B cell (primary cell): ENCODE measurements around the gene APOB.

ENCODE experiments used
- EZH2 ChIP-seq: IDR thresholded peaks from 2 replicates; pipeline ENCODE4 v1.6.1; 2012; ENCODE audit warnings: borderline replicate concordance, low read depth, mild to moderate bottlenecking, moderate library complexity, low read length; ENCODE audit not compliant: insufficient read depth, poor library complexity, severe bottlenecking
- TF ChIP-seq, protein P1 (sequence below): fragments of 200-600 bp; IDR thresholded peaks from one replicate; pipeline ENCODE4 v1.8.0; 2022; ENCODE audit warnings: antibody characterized with exemption, mild to moderate bottlenecking

DNA sequence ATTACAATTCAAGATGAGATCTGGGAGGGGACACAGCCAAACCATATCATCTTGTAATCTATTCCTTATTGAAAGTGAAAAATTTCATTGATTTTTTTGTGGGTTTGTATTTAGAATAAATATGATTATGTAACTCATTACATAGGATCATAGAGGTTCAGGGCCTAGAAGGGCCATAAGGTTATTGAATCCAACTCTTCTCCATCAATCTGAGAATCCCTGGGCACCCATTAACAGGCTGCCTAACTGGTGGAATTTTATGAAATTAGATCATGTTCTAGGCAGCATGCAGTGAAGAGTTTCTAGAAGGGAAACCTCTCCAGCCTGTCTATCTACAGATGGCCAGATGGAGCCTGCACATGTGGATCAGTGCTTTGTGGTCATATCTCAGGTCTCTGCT, 6.3 kb upstream of the APOB start:
- TF ChIP-seq, protein P1, sequence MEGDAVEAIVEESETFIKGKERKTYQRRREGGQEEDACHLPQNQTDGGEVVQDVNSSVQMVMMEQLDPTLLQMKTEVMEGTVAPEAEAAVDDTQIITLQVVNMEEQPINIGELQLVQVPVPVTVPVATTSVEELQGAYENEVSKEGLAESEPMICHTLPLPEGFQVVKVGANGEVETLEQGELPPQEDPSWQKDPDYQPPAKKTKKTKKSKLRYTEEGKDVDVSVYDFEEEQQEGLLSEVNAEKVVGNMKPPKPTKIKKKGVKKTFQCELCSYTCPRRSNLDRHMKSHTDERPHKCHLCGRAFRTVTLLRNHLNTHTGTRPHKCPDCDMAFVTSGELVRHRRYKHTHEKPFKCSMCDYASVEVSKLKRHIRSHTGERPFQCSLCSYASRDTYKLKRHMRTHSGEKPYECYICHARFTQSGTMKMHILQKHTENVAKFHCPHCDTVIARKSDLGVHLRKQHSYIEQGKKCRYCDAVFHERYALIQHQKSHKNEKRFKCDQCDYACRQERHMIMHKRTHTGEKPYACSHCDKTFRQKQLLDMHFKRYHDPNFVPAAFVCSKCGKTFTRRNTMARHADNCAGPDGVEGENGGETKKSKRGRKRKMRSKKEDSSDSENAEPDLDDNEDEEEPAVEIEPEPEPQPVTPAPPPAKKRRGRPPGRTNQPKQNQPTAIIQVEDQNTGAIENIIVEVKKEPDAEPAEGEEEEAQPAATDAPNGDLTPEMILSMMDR = no peak
- TF ChIP-seq EZH2 = no peak
